ENCODE data around the gene TGFBI.

The TGFBI gene

GRCh38 chr5:136089791-136090190 lies 61.0 kb downstream of the TGFBI start:
- Histone ChIP-seq H3F3A (ENCODE audit: control insufficient read depth, insufficient read depth) (no peaks in the 10 kb centered on the region), H3K9me2 (replicated peaks; ENCODE audit: control insufficient read depth, low read length) (no peaks in the 10 kb centered on the region), H3K4me3 (ENCODE audit: low read length) (no peak overlapping the region), H3K79me2 (ENCODE audit: control insufficient read depth, low read length) (no peaks in the 10 kb centered on the region), H4K20me1 (ENCODE audit: control insufficient read depth, insufficient read depth, low read depth, low read length) (no peaks in the 10 kb centered on the region), H3K9me3 (ENCODE audit: control insufficient read depth, insufficient read depth, low read length) (no peaks in the 10 kb centered on the region), H3K36me3 (ENCODE audit: control insufficient read depth, low read length) (no peaks in the 10 kb centered on the region), H3K27ac (ENCODE audit: low read depth, low read length) (no peak overlapping the region), H3K27me3 (ENCODE audit: control insufficient read depth, low read length) (no peaks in the 10 kb centered on the region), H3K4me1 (ENCODE audit: control insufficient read depth, low read length) (peaks cover 7% of the 10 kb centered on the region), H3K4me2 (ENCODE audit: low read length) (no peak overlapping the region)
- no peak for TF ChIP-seq EZH2phosphoT487 (IDR thresholded peaks at IDR 0.05; ENCODE audit: borderline replicate concordance, low read length)
- no peak for TF ChIP-seq CTCF (IDR thresholded peaks at IDR 0.05; ENCODE audit: low read depth, low read length, poor library complexity, severe bottlenecking)

- Histone ChIP-seq H3K4me1 (ENCODE audit: control insufficient read depth, low read length) (peaks cover 7% of the 10 kb centered on the region), H3K4me2 (ENCODE audit: low read length) (no peak overlapping the region), H3K9me3 (ENCODE audit: control insufficient read depth, insufficient read depth, low read length) (no peaks in the 10 kb centered on the region), H4K20me1 (ENCODE audit: control insufficient read depth, insufficient read depth, low read depth, low read length) (no peaks in the 10 kb centered on the region), H3K27ac (ENCODE audit: low read depth, low read length) (no peak overlapping the region), H3K36me3 (ENCODE audit: control insufficient read depth, low read length) (no peaks in the 10 kb centered on the region), H3K79me2 (ENCODE audit: control insufficient read depth, low read length) (no peaks in the 10 kb centered on the region), H3K27me3 (ENCODE audit: control insufficient read depth, low read length) (no peaks in the 10 kb centered on the region), H3K4me3 (ENCODE audit: low read length) (no peak overlapping the region), H3F3A (ENCODE audit: control insufficient read depth, insufficient read depth) (no peaks in the 10 kb centered on the region), H3K9me2 (replicated peaks; ENCODE audit: control insufficient read depth, low read length) (no peaks in the 10 kb centered on the region)
- TF ChIP-seq EZH2phosphoT487 (IDR thresholded peaks at IDR 0.05; ENCODE audit: borderline replicate concordance, low read length): no peak
- no peak for TF ChIP-seq CTCF (IDR thresholded peaks at IDR 0.05; ENCODE audit: low read depth, low read length, poor library complexity, severe bottlenecking)
Observed at GRCh38 chr5:136090319-136090718, 61.5 kb downstream of the TGFBI start.

DNA sequence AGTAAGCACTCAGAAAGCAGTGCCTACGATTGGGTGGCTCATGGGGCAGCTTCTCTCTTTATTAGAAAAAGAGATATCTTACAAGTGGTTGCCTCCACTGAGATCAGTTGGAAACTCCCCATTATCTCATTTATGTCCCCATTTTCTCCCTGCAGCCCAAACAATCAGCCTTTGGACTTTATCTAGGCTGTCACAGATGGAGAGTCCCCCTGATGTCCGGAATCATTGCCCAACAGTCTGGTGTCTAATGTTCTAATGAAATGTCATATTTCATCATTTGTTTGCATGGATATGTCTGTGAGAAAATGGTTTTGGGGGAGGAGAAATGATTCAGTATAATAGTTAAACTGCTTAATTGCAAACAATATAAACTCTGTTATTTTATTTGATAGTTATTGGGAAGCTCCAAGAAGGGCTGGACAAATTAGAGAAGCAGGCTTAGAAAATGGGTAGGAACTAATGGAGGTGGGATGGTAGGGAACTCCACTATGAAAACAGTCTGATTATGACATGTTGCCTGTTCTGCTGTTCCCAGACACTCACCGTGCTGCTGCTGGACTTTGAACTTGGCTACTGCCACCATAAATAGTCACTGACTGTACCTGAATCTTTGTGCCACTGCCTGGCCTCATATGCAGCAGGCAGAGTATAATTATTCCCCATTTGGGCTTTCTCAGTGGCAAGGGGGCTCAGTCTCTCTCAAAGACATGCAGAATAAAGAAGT lies 65.6 kb downstream of the TGFBI start:
- H3K27me3 ChIP-seq (ENCODE audit: control insufficient read depth, low read length): no peaks in the 10 kb centered on the region
- H4K20me1 ChIP-seq (ENCODE audit: control insufficient read depth, insufficient read depth, low read depth, low read length): no peaks in the 10 kb centered on the region
- H3K27ac ChIP-seq (ENCODE audit: low read depth, low read length): no peak overlapping the region
- no peaks in the 10 kb centered on the region for H3K79me2 ChIP-seq (ENCODE audit: control insufficient read depth, low read length)
- no peaks in the 10 kb centered on the region for H3K9me2 ChIP-seq (replicated peaks; ENCODE audit: control insufficient read depth, low read length)
- no peak for TF ChIP-seq EZH2phosphoT487 (IDR thresholded peaks at IDR 0.05; ENCODE audit: borderline replicate concordance, low read length)
- TF ChIP-seq CTCF (IDR thresholded peaks at IDR 0.05; ENCODE audit: low read depth, low read length, poor library complexity, severe bottlenecking): no peak
- no peak overlapping the region for H3K4me3 ChIP-seq (ENCODE audit: low read length)
- H3F3A ChIP-seq (ENCODE audit: control insufficient read depth, insufficient read depth): no peaks in the 10 kb centered on the region
- H3K4me2 ChIP-seq (ENCODE audit: low read length): no peak overlapping the region
- no peaks in the 10 kb centered on the region for H3K36me3 ChIP-seq (ENCODE audit: control insufficient read depth, low read length)
- H3K4me1 ChIP-seq (ENCODE audit: control insufficient read depth, low read length): peaks cover 7% of the 10 kb centered on the region
- H3K9me3 ChIP-seq (ENCODE audit: control insufficient read depth, insufficient read depth, low read length): no peaks in the 10 kb centered on the region

All from DOHH2 (cell line).